GM18505 (cell line): Measurements from ENCODE around the gene PSD2.
A peak's percentile ranks its signal among the peaks of the same experiment; 100 is the strongest.

Experiments used
- ATAC-seq: cut with Tn5 transposase; IDR thresholded peaks from one replicate; pipeline ENCODE4 v1.9.1; 2021; ENCODE audit not compliant: unreplicated experiment
- POLR2A ChIP-seq: IDR thresholded peaks from 4 replicates; pipeline ENCODE4 v1.6.1; 2011; ENCODE audit warnings: borderline replicate concordance; ENCODE audit not compliant: insufficient read depth, insufficient read length; ENCODE audit errors: extremely low read depth

PSD2 gene

GRCh38 chr5:139795074-139796001 is at the start of gene PSD2:
Gene PSD2, plus strand, starts transcription at chr5:139795808. Its CDS starts 13,633 bp downstream, at chr5:139809441.
- no peak for TF ChIP-seq POLR2A
- ATAC-seq = no peak

GRCh38 chr5:139746691-139747582 is 48.7 kb upstream of the PSD2 start:
- TF ChIP-seq POLR2A = no peak

GRCh38 chr5:139747583-139748504 is 47.8 kb upstream of the PSD2 start:
- ATAC-seq = peak; percentile 22
- TF ChIP-seq POLR2A = no peak

More at GRCh38 chr5:139746691-139747582, 48.7 kb upstream of the PSD2 start:
- ATAC-seq = peak; percentile 42

GRCh38 chr5:139748505-139748826 is 47.1 kb upstream of the PSD2 start:
- ATAC-seq = no peak
- no peak for TF ChIP-seq POLR2A

- no peak for TF ChIP-seq POLR2A
- ATAC-seq = no peak
Measured at GRCh38 chr5:139749242-139749641, 46.4 kb upstream of the PSD2 start.

- ATAC-seq = no peak
Measured at GRCh38 chr5:139751236-139751635, 44.4 kb upstream of the PSD2 start.

GRCh38 chr5:139752506-139753473 is 42.8 kb upstream of the PSD2 start:
- TF ChIP-seq POLR2A = no peak
- ATAC-seq = no peak

More at GRCh38 chr5:139751236-139751635, 44.4 kb upstream of the PSD2 start:
- TF ChIP-seq POLR2A = no peak

- TF ChIP-seq POLR2A = no peak
- peak; percentile 50 for ATAC-seq
Measured at GRCh38 chr5:139755892-139756671, 39.5 kb upstream of the PSD2 start.

- no peak for TF ChIP-seq POLR2A
- no peak for ATAC-seq
Measured at GRCh38 chr5:139756971-139757370, 38.6 kb upstream of the PSD2 start.

GRCh38 chr5:139757727-139758509 is 37.7 kb upstream of the PSD2 start:
- no peak for ATAC-seq
- no peak for TF ChIP-seq POLR2A
